ENCODE results near the gene GTF2F1. TPM values are rescaled to one million over a fixed set of nuclear protein-coding genes. Genes with fewer than 3 reads are reported as not detected.

GTF2F1 gene
- total RNA-seq, 1 experiment from 2014 or later: 67.2 TPM

DNA sequence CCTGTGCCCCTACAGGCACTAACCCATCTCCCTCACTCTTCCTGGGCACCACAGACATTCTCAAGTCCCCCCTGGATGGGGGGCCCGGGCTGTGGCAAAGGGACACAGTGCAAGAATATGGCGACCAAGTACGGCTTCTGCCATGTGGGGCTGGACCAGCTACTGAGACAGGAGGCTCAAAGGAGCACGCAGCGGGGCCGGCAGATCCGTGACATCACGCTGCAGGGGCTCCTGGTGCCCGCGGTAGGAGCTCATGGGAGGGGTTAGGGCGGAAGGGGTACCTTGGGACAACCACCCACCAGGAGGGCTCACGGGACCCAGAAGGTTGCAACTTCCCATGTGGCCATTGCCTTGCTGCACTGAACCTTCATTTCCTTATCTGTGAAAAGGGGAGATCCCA is 3.3 kb upstream of the GTF2F1 start:
- H4K8ac ChIP-seq (replicated peaks; ENCODE audit: insufficient read length, low read depth, low read length): no peak overlapping the region
- no peak overlapping the region for H3K9ac ChIP-seq (ENCODE audit: extremely low read depth, insufficient read length, low read length)
- H3K79me2 ChIP-seq (ENCODE audit: insufficient read depth, low read length): peaks cover 3% of the 10 kb centered on the region; the same call in 1 of the 2 replicates
- no peak overlapping the region for H2BK15ac ChIP-seq (ENCODE audit: low read depth, low read length)
- H3K79me1 ChIP-seq (ENCODE audit: insufficient read depth, low read depth, low read length, poor library complexity, severe bottlenecking): peaks cover 6% of the 10 kb centered on the region
- no peak overlapping the region for H3K4ac ChIP-seq (ENCODE audit: low read depth, low read length)
- H3K4me1 ChIP-seq (ENCODE audit: insufficient read depth, low read length): peaks cover 3% of the 10 kb centered on the region; the same call in 1 of the 2 replicates
- Mint-ChIP-seq H3K4me3 (no peak overlapping the region), H3K9me3 (no peaks in the 10 kb centered on the region; a peak in 1 of 5 replicates), H3K36me3 (ENCODE audit: insufficient read depth in 1 of 3, low read depth in 3 of 3) (peaks cover 0 to 7% (median 5%) of the 10 kb centered on the region in 3 experiments), H3K27ac (no peak overlapping the region), H3K4me1 (peaks cover 18 to 26% of the 10 kb centered on the region in 2 experiments), H3K27me3 (ENCODE audit: low read depth) (no peaks in the 10 kb centered on the region; the same call in 1 of the 2 replicates)
- H3K18ac ChIP-seq (ENCODE audit: insufficient read length, low read depth, low read length): no peak overlapping the region
- no peak overlapping the region for H3T11ph ChIP-seq (ENCODE audit: low read length)
- no peaks in the 10 kb centered on the region for H3K9me3 ChIP-seq (ENCODE audit: control insufficient read depth, low read depth, low read length)
- H2BK12ac ChIP-seq (ENCODE audit: insufficient read length, low read depth, low read length): no peak overlapping the region
- TF ChIP-seq, protein P1, sequence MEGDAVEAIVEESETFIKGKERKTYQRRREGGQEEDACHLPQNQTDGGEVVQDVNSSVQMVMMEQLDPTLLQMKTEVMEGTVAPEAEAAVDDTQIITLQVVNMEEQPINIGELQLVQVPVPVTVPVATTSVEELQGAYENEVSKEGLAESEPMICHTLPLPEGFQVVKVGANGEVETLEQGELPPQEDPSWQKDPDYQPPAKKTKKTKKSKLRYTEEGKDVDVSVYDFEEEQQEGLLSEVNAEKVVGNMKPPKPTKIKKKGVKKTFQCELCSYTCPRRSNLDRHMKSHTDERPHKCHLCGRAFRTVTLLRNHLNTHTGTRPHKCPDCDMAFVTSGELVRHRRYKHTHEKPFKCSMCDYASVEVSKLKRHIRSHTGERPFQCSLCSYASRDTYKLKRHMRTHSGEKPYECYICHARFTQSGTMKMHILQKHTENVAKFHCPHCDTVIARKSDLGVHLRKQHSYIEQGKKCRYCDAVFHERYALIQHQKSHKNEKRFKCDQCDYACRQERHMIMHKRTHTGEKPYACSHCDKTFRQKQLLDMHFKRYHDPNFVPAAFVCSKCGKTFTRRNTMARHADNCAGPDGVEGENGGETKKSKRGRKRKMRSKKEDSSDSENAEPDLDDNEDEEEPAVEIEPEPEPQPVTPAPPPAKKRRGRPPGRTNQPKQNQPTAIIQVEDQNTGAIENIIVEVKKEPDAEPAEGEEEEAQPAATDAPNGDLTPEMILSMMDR (conservative IDR thresholded peaks at IDR 0.05): no peak
- no peak overlapping the region for H2BK120ac ChIP-seq (ENCODE audit: low read depth, low read length, poor library complexity, severe bottlenecking)
- H3K4me2 ChIP-seq (ENCODE audit: insufficient read depth, insufficient read length, low read length): no peak overlapping the region
- H2BK5ac ChIP-seq (ENCODE audit: insufficient read length, low read length): no peak overlapping the region
- peaks cover 6% of the 10 kb centered on the region for H3K23me2 ChIP-seq (ENCODE audit: insufficient read length, low read depth, low read length, poor library complexity, severe bottlenecking)
- no CpG with 5 or more reads among the region's 12 CpGs for WGBS (ENCODE audit: extremely low coverage, insufficient read length, low lambda C conversion rate)
- H3K56ac ChIP-seq (ENCODE audit: insufficient read length, low read depth, low read length): no peak overlapping the region
- H4K91ac ChIP-seq (ENCODE audit: insufficient read length, low read depth, low read length): no peak overlapping the region
- H4K5ac ChIP-seq (ENCODE audit: insufficient read length, low read depth, low read length): no peak overlapping the region
- no peaks in the 10 kb centered on the region for H4K20me1 ChIP-seq (ENCODE audit: control insufficient read depth, insufficient read depth, insufficient read length)
- no peak overlapping the region for H3K27ac ChIP-seq (ENCODE audit: insufficient read length, low read depth, low read length)
- no peak overlapping the region for H2AK5ac ChIP-seq (ENCODE audit: insufficient read length, low read length)
- H3K14ac ChIP-seq (ENCODE audit: insufficient read depth, low read length): no peak overlapping the region
- no peak overlapping the region for H3K23ac ChIP-seq (ENCODE audit: insufficient read length, low read depth, low read length)
- H2BK20ac ChIP-seq (ENCODE audit: low read depth, low read length, poor library complexity, severe bottlenecking): no peak overlapping the region
- H2AFZ ChIP-seq (ENCODE audit: low read length): no peak overlapping the region
- H3K27me3 ChIP-seq (ENCODE audit: insufficient read depth, low read length): no peaks in the 10 kb centered on the region
- DNase-seq: no peak
